ENCODE results near the gene DNMBP.
A peak's percentile ranks its signal among the peaks of the same experiment; 100 is the strongest.
"Not testable (repeated sequence)": the region's sequence is repeated elsewhere in the genome, so short reads cannot be mapped to it uniquely, and the experiment has no call there.

Gene DNMBP

GRCh38 chr10:99869581-99870122, 140.1 kb downstream of the DNMBP start:
- DNase-seq: no peak

- not testable (repeated sequence) for DNase-seq
Observed at GRCh38 chr10:99867250-99867649, 142.5 kb downstream of the DNMBP start.

GRCh38 chr10:99863535-99864240, 146.1 kb downstream of the DNMBP start:
- not testable (repeated sequence) for DNase-seq

- no peak for DNase-seq
Observed at GRCh38 chr10:99860466-99860865, 149.3 kb downstream of the DNMBP start.

- DNase-seq: no peak
Observed at GRCh38 chr10:99859585-99859984, 150.2 kb downstream of the DNMBP start.

GRCh38 chr10:99858849-99859248, 150.9 kb downstream of the DNMBP start:
- no peak for DNase-seq

- no peak for DNase-seq
Observed at GRCh38 chr10:99855479-99856071, 154.2 kb downstream of the DNMBP start.

GRCh38 chr10:99854860-99855259, 154.9 kb downstream of the DNMBP start:
- DNase-seq: peak in 15 of 56 donors; percentile 2 to 50 (median 8)

GRCh38 chr10:99853655-99854054, 156.1 kb downstream of the DNMBP start:
- no peak for DNase-seq

- DNase-seq: no peak
Observed at GRCh38 chr10:99852481-99853213, 157.1 kb downstream of the DNMBP start.

- DNase-seq: no peak
Observed at GRCh38 chr10:99851825-99852224, 157.9 kb downstream of the DNMBP start.

- no peak for DNase-seq
Observed at GRCh38 chr10:99850767-99851340, 158.9 kb downstream of the DNMBP start.

- DNase-seq: no peak
Observed at GRCh38 chr10:99850021-99850766, 159.6 kb downstream of the DNMBP start.

GRCh38 chr10:99849536-99849935, 160.2 kb downstream of the DNMBP start:
- no peak for DNase-seq

GRCh38 chr10:99849057-99849456, 160.7 kb downstream of the DNMBP start:
- DNase-seq: no peak

GRCh38 chr10:99845837-99846382, 163.8 kb downstream of the DNMBP start:
- DNase-seq: peak in 53 of 56 donors; percentile 9 to 88 (median 48)

- no peak for DNase-seq
Observed at GRCh38 chr10:99844433-99844955, 165.3 kb downstream of the DNMBP start.

- DNase-seq: no peak
Observed at GRCh38 chr10:99843310-99843709, 166.4 kb downstream of the DNMBP start.

GRCh38 chr10:99841746-99842145, 168.0 kb downstream of the DNMBP start:
- DNase-seq: no peak

- DNase-seq: not testable (repeated sequence)
Observed at GRCh38 chr10:99840859-99841258, 168.9 kb downstream of the DNMBP start.
